GM12865 (cell line): ENCODE measurements around the gene APOBEC3A.

Source experiments
- DNase-seq: peaks from one replicate; pipeline ENCODE4 v3.0.0; 2010; ENCODE audit warnings: low read depth
- H3K4me3 ChIP-seq: 2 replicates; pipeline ENCODE4 v1.5.1; 2011; ENCODE audit warnings: mild to moderate bottlenecking, low read depth, low read length, control low read depth
- TF ChIP-seq, protein P1 (sequence below): IDR thresholded peaks from 2 replicates; pipeline ENCODE4 v1.5.1; 2011; ENCODE audit warnings: low read length, control low read depth, low read depth, inconsistent platforms; ENCODE audit not compliant: insufficient read depth; ENCODE audit errors: missing control alignments

The APOBEC3A gene

DNA sequence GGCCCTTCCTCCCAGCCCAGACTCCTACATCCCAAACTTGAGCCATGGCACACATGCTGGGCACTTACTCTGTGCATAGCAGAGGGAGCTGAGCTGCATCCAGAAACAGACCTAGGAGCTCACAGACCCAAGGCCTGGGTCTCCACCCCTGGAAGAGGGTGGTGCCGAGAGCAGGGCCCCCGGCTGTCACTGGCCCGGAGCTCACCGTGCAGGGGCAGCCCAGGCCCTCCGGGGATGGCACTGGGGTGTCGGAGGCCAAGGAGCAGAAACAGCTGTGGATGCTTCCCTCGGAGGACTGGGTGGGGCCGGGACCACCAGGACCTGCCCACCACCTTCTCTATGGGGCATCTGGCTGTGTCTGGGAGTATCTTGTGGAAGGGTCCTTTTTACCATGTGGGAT is 4.3 kb upstream of the APOBEC3A start:
- DNase-seq, result no peak
- TF ChIP-seq, protein P1, sequence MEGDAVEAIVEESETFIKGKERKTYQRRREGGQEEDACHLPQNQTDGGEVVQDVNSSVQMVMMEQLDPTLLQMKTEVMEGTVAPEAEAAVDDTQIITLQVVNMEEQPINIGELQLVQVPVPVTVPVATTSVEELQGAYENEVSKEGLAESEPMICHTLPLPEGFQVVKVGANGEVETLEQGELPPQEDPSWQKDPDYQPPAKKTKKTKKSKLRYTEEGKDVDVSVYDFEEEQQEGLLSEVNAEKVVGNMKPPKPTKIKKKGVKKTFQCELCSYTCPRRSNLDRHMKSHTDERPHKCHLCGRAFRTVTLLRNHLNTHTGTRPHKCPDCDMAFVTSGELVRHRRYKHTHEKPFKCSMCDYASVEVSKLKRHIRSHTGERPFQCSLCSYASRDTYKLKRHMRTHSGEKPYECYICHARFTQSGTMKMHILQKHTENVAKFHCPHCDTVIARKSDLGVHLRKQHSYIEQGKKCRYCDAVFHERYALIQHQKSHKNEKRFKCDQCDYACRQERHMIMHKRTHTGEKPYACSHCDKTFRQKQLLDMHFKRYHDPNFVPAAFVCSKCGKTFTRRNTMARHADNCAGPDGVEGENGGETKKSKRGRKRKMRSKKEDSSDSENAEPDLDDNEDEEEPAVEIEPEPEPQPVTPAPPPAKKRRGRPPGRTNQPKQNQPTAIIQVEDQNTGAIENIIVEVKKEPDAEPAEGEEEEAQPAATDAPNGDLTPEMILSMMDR, result no peak
- peak overlapping the region; percentile 67 for H3K4me3 ChIP-seq

GRCh38 chr22:38953577-38954413 is 3.6 kb upstream of the APOBEC3A start:
- H3K4me3 ChIP-seq, result peak overlapping the region; percentile 67
- TF ChIP-seq, protein P1, result no peak
- peak; percentile 96 for DNase-seq

DNA sequence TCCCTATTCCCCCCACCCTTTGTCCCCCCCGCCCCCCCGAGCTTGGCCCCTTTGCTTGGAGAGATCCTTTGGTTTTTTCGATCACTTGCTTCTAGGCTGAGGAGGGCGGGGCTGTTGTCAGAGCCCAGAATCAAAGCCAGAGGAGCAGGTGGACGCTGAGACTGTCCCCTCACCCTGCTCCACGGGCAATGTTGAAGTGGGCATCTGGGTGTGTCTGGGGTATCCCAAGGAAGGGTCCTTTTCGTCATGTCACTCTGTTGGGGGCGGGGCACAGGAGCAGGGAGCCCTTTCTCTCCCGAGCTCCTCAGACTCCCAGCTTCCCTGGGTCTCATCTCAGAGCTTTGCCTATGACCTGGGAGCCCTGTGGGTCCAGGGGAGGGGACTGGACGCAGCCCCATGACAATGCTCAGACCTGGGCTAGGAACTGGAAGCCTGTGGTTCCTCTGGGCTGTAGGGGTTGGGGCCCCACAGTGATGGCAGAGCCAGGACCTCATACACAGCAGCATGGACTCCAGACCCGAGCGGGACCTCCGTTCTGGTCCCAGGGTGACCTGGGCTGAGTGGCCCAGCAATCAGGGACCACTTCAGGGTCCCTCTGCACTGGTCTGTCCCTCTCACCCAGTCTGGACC is 2.9 kb upstream of the APOBEC3A start:
- DNase-seq, result no peak
- TF ChIP-seq, protein P1, result no peak
- H3K4me3 ChIP-seq, result peak overlapping the region; percentile 67

DNA sequence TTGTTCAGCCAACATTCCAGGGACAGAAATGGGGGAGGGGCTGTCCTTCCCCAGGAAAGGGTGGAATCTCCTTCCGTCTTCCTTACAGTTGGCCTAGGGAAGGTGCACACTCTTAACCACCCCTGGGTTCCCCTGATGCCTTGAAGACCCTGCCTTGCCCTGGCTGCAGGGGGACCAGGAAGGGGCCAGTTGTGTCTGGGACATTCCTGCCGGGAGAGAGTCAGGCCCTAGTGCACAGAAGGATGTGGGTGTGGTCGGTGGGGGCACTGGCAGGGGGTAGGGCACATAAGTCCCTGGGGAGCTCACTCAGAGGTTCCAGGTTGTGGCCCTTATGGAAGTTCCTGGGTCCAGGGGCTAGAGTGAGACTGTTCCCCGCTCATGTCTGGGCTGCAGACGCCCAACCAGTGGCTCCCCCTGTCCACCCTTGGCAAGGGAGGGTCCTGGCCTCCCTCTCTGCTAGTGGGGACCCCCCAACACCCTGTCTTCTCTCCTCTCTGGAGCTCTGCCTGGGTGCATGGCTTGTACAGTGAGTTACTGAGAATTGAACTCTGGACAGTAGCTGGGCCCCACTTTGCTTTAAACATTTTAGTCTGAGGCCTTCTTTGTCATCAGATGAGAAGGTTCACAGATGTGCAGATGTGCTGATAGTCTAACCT is 2.0 kb upstream of the APOBEC3A start:
- no peak for DNase-seq
- TF ChIP-seq, protein P1, result no peak
- H3K4me3 ChIP-seq, result no peak overlapping the region

GRCh38 chr22:38955926-38956325 is 1.5 kb upstream of the APOBEC3A start:
- no peak overlapping the region for H3K4me3 ChIP-seq
- DNase-seq, result no peak
- TF ChIP-seq, protein P1, result no peak

GRCh38 chr22:38956551-38956950 is 858 bp upstream of the APOBEC3A start:
- no peak overlapping the region for H3K4me3 ChIP-seq
- TF ChIP-seq, protein P1, result no peak
- DNase-seq, result no peak
